IPS-18a (cell line): ENCODE data around the gene ROMO1.
"Not testable (repeated sequence)": the region's sequence is repeated elsewhere in the genome, so short reads cannot be mapped to it uniquely, and the experiment has no call there.

Experiments
- H3K27ac ChIP-seq: one replicate; pipeline ENCODE4 v1.5.1; 2013; ENCODE audit warnings: low read length
- H3K27me3 ChIP-seq: one replicate; pipeline ENCODE4 v1.6.1; 2013; ENCODE audit warnings: mild to moderate bottlenecking, low read length; ENCODE audit not compliant: control insufficient read depth, insufficient read depth
- H3K36me3 ChIP-seq: one replicate; pipeline ENCODE4 v1.6.1; 2013; ENCODE audit warnings: low read depth, low read length; ENCODE audit not compliant: control insufficient read depth
- H3K4me1 ChIP-seq: one replicate; pipeline ENCODE4 v1.6.1; 2013; ENCODE audit warnings: low read depth, low read length; ENCODE audit not compliant: control insufficient read depth
- H3K4me3 ChIP-seq: one replicate; pipeline ENCODE4 v1.5.1; 2013; ENCODE audit warnings: low read length
- H3K9ac ChIP-seq: one replicate; pipeline ENCODE4 v1.6.1; 2013; ENCODE audit warnings: mild to moderate bottlenecking, low read length, moderate library complexity
- H3K9me3 ChIP-seq: one replicate; pipeline ENCODE4 v1.6.1; 2013; ENCODE audit warnings: low read depth, low read length; ENCODE audit not compliant: control insufficient read depth

The ROMO1 gene

DNA sequence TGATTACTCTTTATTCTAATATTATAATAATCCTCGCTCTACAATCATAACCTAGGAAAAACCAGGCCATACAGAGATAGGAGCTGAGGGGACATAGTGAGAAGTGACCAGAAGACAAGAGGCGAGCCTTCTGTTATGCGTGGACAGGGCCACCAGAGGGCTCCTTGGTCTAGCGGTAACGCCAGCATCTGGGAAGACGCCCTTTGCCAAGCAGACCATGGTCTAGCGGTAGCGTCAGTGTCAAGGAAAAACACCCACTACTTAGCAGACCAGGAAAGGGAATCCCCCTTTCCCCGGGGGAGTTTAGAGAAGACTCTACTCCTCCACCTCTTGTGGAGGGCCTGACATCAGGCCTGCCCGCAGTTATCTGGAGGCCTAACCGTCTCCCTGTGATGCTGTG is 12.3 kb upstream of the ROMO1 start:
- not testable (repeated sequence) for H3K27me3 ChIP-seq, H3K4me3 ChIP-seq, H3K36me3 ChIP-seq, H3K9me3 ChIP-seq, H3K9ac ChIP-seq, H3K27ac ChIP-seq, H3K4me1 ChIP-seq

DNA sequence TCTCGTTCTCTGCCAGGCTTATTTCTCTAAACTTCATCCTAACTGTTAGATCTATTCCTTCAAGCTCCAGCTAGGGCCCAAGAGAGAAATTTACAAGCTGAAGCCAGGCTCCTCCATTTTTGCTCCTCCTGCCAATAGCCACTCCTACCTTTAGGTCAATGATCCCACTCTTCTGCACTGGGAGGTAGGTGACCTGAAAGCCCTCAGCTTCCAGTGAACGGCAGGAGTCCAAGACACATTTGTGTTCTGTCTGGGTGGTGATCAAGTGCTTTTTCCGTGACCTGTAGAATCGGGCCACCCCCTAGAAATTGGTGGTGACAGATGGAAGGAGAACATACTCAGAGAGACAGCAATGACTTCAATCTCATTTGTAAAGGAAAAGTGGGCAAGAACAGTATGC is 8.9 kb upstream of the ROMO1 start:
- no peak overlapping the region for H3K27ac ChIP-seq
- H3K9ac ChIP-seq: no peak overlapping the region
- no peaks in the 10 kb centered on the region for H3K36me3 ChIP-seq
- no peaks in the 10 kb centered on the region for H3K4me1 ChIP-seq
- no peaks in the 10 kb centered on the region for H3K27me3 ChIP-seq
- no peaks in the 10 kb centered on the region for H3K9me3 ChIP-seq
- H3K4me3 ChIP-seq: no peak overlapping the region

DNA sequence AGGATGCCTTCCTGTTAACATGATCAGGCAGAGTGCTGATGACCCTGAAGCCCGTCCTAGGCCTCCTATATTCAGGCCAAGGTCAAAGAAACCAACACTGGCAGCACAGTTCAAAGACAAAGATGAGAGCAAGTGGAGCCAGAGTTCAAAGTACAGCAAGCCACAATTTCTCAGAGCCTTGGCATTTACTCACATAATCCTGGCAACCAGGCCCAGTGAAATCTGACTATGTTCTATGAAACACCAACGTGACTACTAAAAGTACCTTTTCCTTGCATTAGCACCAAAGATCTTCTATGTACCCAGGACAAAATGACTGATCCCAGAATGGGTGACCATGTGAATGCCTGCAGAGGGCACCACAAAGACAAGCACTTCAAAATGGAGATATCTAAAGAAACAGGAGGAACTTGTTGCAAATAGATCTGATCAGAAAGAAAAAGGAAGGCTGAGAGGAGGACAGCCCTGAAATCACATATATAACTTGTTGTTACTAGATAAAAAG is 3.9 kb upstream of the ROMO1 start:
- Histone ChIP-seq H3K9ac (no peak overlapping the region), H3K27ac (no peak overlapping the region), H3K36me3 (no peaks in the 10 kb centered on the region), H3K9me3 (no peaks in the 10 kb centered on the region), H3K27me3 (no peaks in the 10 kb centered on the region), H3K4me1 (no peaks in the 10 kb centered on the region), H3K4me3 (no peak overlapping the region)

- Histone ChIP-seq H3K9ac (no peak overlapping the region), H3K27me3 (no peaks in the 10 kb centered on the region), H3K36me3 (no peaks in the 10 kb centered on the region), H3K9me3 (no peaks in the 10 kb centered on the region), H3K27ac (no peak overlapping the region), H3K4me3 (no peak overlapping the region), H3K4me1 (no peaks in the 10 kb centered on the region)
Measured at GRCh38 chr20:35695978-35696377, 3.2 kb upstream of the ROMO1 start.

DNA sequence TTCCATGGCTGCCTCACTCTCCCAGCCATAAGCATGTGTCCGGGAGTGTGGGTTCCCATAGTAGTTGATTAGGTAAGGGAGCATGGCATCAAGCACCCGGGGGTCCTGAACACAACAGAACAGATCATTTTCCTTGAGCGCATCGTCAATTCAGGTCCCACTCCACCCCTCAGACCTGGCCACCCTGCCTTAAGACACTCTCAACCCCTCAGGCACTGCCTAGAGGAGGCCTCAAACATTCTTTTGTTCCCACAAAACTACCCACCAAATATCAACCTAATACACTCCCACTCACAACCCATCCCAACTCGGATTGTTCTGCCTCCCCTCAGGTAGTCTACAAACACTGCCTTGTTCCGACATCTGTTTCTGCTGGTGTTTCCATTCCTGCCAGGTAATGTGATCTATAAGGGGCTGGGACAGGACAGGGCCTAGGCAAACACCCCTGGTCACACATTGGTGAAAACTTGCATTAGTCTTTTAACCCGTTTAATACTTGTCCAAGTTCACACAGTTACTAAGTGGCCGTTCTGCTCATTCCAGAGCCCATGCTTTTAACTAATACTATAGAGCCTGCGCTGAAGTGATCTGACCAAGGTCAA is 1.4 kb upstream of the ROMO1 start:
- no peak overlapping the region for H3K27ac ChIP-seq
- H3K36me3 ChIP-seq: peaks cover 7% of the 10 kb centered on the region
- no peaks in the 10 kb centered on the region for H3K9me3 ChIP-seq
- no peaks in the 10 kb centered on the region for H3K27me3 ChIP-seq
- no peak overlapping the region for H3K9ac ChIP-seq
- peak overlapping the region; percentile 80 for H3K4me3 ChIP-seq
- H3K4me1 ChIP-seq: no peaks in the 10 kb centered on the region

GRCh38 chr20:35698298-35699126 is 693 bp upstream of the ROMO1 start:
- peak overlapping the region; percentile 86 for H3K9ac ChIP-seq
- no peaks in the 10 kb centered on the region for H3K27me3 ChIP-seq
- H3K4me1 ChIP-seq: no peaks in the 10 kb centered on the region
- no peak overlapping the region for H3K27ac ChIP-seq
- H3K36me3 ChIP-seq: peaks cover 14% of the 10 kb centered on the region
- peak overlapping the region; percentile 80 for H3K4me3 ChIP-seq
- H3K9me3 ChIP-seq: no peaks in the 10 kb centered on the region

DNA sequence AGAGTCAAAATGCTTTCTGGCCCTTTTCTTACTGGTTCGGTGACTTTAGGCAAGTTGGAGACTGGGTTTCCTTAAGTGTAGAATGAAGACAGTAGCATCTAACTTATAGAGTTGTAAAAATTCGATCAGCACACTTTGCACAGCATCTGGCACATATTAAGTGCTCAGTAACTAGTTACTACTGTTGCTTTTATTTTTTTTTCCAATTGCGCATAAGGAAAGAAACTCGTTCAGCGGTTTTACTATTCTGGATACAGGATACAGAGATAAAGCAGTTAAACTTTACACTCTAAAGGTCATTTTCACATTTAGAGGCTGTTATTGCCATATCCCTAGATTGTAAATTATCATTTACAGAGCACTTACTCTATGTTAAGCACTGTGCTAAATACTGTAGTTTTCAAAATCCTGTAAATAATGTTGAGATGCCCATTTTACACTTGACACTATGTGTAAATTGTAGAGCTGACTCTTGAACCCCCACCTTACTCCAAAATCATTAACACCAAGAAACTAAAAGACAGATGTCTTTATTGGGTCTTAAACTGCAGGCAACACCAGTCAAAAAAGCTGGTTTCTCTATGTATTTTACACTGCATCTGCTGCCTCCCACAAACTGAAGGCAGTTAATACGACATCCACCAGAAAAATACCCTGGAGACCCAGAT is 886 bp downstream of the ROMO1 start:
- Histone ChIP-seq H3K27me3 (no peaks in the 10 kb centered on the region), H3K4me1 (no peaks in the 10 kb centered on the region), H3K9ac (peak overlapping the region; percentile 86), H3K4me3 (peak overlapping the region; percentile 80), H3K27ac (no peak overlapping the region), H3K9me3 (no peaks in the 10 kb centered on the region), H3K36me3 (peaks cover 30% of the 10 kb centered on the region)

- no peaks in the 10 kb centered on the region for H3K4me1 ChIP-seq
- H3K27ac ChIP-seq: no peak overlapping the region
- peaks cover 36% of the 10 kb centered on the region for H3K36me3 ChIP-seq
- H3K4me3 ChIP-seq: peak overlapping the region; percentile 80
- H3K9ac ChIP-seq: no peak overlapping the region
- H3K9me3 ChIP-seq: no peaks in the 10 kb centered on the region
- no peaks in the 10 kb centered on the region for H3K27me3 ChIP-seq
Measured at GRCh38 chr20:35700625-35701148, 1.5 kb downstream of the ROMO1 start.

DNA sequence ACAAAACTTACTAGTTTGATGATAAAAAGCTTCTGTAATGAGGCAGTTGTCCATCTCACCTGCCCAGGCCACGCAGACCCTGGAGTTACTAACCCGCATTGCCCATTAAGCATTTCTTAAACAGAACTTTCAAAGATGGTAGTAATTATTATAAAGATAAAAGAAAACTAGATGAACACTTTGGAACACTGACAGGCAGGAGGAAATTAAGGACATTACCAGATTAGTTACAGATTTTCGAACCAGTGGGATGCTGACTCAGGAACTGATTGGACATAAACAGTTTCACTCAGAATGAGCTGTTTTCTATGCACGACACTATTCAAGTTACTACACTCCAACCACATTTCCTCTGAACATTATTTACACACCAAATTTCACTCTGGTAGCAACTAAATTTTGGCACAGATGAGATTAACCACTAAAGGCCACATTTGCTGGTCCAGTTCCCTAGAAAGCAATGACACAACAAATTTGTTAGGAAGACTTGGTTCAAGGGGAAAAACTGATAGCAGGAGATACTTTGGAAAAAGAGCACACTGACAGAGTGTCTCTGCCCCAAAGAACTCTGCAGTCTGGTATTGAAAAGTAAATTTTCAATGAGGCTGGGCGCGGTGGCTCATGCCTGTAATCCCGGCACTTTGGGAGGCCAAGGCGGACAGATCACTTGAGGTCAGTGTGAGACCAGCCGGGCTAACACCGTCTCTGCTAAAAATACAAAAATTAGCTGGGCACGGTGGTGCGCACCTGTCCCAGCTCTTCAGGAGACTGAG is 3.0 kb downstream of the ROMO1 start:
- Histone ChIP-seq H3K36me3 (peaks cover 52% of the 10 kb centered on the region), H3K9me3 (no peaks in the 10 kb centered on the region), H3K27me3 (no peaks in the 10 kb centered on the region), H3K27ac (no peak overlapping the region), H3K4me3 (no peak overlapping the region), H3K4me1 (no peaks in the 10 kb centered on the region), H3K9ac (no peak overlapping the region)

GRCh38 chr20:35702824-35703695 is 3.9 kb downstream of the ROMO1 start:
- Histone ChIP-seq H3K27ac (no peak overlapping the region), H3K4me3 (no peak overlapping the region), H3K9me3 (no peaks in the 10 kb centered on the region), H3K9ac (no peak overlapping the region), H3K36me3 (peaks cover 59% of the 10 kb centered on the region), H3K27me3 (no peaks in the 10 kb centered on the region), H3K4me1 (no peaks in the 10 kb centered on the region)
